Frontal cortex (tissue), 4 donors: ENCODE data around the gene LYL1. TPM values are rescaled to one million over a fixed set of nuclear protein-coding genes. Genes with fewer than 3 reads are reported as not detected.

Experiments used
- DNase-seq, 2 donors: peaks; one replicate each; pipeline ENCODE4 v3.0.0; 2012; ENCODE audit warnings: low spot score in 2 of 2
- FAIRE-seq: peaks from 2 replicates; lab custom pipeline; 2012; peaks lifted over from hg19 to GRCh38; lab: Jason Lieb, UNC
- total RNA-seq: library from RNA; depleted of rRNA; stranded (reverse); fragments of >200 nt; gene quantifications from one replicate; pipeline ENCODE4 v1.2.3, GENCODE V29; 2014
- donor health status: control.
- donor health status: control.
- donor health status: control.

The LYL1 gene
- total RNA-seq, 1 donor from 2014 or later = 2.9 TPM

DNA sequence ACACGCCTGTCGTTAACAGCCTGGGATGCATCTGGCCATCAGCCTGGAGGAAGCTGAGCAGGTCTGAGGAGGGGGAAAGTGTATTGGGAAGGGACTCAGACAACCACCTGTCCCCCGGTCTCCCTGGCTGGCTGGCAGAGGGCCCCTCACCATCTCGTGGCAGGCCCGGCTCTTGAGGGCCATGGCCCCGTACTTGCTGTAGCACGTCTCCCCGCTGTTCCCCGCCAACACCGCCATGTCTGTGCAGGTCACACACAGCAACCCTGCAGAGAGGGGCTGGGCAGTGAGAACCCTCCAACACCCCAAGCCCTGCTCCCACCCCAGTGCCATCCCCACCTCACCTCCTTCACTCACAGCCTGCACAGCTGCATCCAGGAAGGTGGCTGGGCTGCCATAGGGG is 9.9 kb upstream of the LYL1 start:
- no peak for FAIRE-seq
- no peak for DNase-seq

- DNase-seq = no peak
- FAIRE-seq = no peak
Observed at GRCh38 chr19:13110099-13110610, 7.5 kb upstream of the LYL1 start.

- no peak for DNase-seq
- no peak for FAIRE-seq
Observed at GRCh38 chr19:13109361-13110098, 6.9 kb upstream of the LYL1 start.

DNA sequence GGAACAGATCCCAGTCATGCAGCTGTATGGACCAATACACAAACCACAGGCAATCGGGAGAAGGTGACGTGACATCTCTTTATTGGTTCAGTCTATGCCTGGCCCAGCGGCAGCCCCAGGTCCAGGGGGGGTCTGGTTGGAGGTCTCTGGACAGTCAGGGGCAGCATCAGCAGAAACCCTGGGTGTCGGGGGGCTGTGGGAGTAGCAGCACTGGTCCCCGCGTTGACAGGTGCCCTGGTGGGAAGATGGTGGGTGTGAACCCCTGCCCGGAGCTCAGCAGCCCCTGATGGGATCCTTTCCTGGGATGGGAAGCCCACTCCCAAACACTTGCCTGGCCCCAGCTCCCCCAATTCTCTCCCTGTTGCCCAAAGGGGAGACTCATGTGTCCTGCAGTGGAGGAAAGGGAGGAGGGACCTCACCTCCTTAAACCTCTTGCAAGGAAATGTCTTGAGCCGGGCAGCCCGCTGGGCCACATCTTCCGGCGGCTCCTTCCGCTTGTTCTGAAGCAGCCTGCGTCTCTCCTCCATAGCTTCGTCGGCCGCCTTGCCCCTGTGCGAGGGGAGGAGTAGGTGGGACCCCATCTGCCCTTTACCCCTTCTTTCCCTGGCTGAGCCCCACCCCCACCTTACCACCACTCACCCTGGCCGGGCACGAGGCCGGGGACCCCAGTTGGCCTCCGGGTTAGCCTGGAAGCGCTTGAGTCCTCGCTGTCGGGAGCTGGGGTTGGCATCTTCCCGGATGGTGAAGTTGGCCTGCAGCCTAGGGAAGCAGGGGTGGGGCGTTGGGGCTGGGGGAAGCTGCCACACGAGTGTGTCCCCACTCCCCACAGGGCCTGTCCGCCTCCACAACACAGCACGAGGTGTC is 2.4 kb upstream of the LYL1 start:
- FAIRE-seq = no peak
- no peak for DNase-seq

DNA sequence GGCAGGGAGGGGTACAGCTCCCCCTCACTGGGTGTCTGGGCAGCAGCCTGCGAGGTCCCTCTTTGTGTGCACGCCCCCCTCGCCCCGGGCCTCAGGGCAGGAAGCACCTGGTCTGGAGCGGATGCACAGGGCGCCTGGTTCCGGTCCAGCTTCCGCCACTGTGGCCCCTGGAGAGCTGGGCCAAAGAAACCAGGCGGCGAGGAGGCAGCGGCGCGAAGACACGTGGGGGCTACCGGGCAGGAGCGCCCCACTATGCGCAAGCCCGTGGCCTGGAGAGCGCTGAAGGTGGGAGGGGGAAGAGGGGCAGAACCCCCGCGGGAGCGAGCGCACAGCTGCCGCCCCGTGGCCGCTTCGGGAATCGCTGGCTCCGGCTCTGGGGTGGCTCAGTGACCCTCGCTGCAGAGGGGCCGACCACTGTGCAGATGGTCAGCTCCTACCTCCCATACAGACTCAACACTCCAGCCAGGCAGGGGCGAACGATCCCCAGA is 1.7 kb upstream of the LYL1 start:
- FAIRE-seq (no peak), DNase-seq (peak; percentile 67 to 75)

GRCh38 chr19:13103581-13104359 is 1.1 kb upstream of the LYL1 start:
- DNase-seq (no peak), FAIRE-seq (no peak)

DNA sequence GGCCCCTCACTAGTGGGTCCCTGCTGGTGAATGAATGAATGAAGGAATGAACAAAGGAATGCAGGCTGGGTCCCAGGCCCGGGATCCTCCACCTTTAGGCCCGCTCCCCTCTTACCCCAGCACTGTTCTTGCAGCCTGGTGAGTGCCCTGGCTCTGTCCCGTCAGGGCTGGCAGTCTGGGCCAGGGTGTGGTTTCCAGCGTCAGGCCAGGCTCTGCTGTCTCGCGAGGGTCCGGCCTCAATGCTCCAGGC is 317 bp downstream of the LYL1 start:
- DNase-seq (no peak), FAIRE-seq (no peak)

GRCh38 chr19:13101590-13102415 is 855 bp downstream of the LYL1 start:
- DNase-seq = no peak
- no peak for FAIRE-seq

GRCh38 chr19:13100841-13101589 is 1.6 kb downstream of the LYL1 start:
- no peak for DNase-seq

GRCh38 chr19:13100031-13100588 is 2.5 kb downstream of the LYL1 start:
- no peak for DNase-seq
- FAIRE-seq = no peak

More at GRCh38 chr19:13100841-13101589, 1.6 kb downstream of the LYL1 start:
- no peak for FAIRE-seq

- peak in 1 of 2 donors; percentile 62 for DNase-seq
- no peak for FAIRE-seq
Observed at GRCh38 chr19:13099073-13099999, 3.3 kb downstream of the LYL1 start.

- FAIRE-seq (no peak), DNase-seq (peak in 1 of 2 donors; percentile 74)
Observed at GRCh38 chr19:13098277-13099072, 4.2 kb downstream of the LYL1 start.

DNA sequence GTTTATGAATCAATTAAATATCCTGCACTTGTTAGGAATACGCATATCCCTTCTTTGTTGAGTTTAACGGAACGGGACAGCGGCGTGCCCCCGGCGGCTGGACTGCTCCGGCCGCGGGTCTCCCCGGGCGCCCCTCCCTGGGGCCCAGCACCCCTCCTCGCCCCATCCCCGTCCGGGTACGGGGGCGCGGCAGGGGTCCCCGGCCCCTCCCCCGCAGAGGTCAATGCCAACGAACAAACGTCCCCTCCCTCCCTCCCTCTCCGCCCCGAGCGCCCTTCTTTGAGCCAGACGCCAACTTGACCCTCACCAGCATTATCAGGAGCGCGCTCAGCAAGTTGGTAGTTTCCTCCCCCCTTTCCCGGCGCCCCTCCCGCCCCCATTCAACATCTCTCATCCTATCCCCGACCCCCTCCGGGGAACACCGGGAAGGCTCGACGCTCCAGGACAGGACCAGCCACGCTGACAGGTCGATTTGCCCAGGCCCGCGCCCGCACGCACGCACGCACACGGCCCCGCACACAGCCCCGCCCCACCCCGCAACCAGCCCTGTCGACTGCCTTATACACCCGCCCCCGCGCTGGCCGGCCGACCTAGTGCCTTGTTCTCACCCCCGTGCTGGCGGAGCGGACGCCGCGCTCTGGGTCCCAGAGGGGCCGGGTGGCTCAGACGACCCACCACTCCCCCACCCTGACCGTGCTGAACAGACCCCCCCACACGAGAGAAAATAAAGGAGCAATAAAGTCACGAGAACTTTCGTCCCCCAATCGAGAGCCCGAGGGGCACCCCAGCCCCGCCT is 5.0 kb downstream of the LYL1 start:
- DNase-seq = peak in 1 of 2 donors; percentile 64

DNA sequence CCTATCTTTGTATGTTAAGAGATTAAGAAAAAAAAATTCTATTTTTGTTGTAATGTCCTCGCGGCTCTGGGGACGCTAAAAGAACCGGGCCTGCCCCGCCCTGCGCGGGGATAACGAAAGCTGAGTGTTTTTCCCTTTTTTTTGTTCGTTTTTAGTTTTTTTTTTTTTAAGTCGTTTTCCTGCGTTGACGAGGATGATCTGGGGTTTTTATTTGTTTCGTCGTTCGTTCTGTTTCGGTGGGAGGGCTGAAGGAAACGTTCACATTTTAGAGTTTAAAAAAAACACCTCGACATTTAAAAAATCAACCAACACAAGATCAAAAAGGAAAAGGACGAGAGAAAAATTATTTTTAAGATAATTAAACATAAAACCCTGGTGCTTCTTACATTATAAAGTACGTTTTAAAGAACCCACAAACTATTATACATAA is 5.6 kb downstream of the LYL1 start:
- DNase-seq (peak in 1 of 2 donors; percentile 58), FAIRE-seq (no peak)

More for the DNA sequence above, 5.0 kb downstream of the LYL1 start:
- FAIRE-seq = no peak
